Endothelial cell (in vitro differentiated cells): ENCODE results near the gene CREB3L1. TPM values are rescaled to one million over a fixed set of nuclear protein-coding genes. Genes with fewer than 3 reads are reported as not detected.

ENCODE experiments used
- DNase-seq: peaks from one replicate; pipeline ENCODE4 v3.0.0; 2021; ENCODE audit warnings: low spot score
- H3K27ac Mint-ChIP-seq: one replicate; pipeline ENCODE4 v1.8.0; 2021; ENCODE audit warnings: mixed read lengths, inconsistent platforms; ENCODE audit not compliant: unreplicated experiment
- H3K27me3 Mint-ChIP-seq: one replicate; pipeline ENCODE4 v1.8.0; 2021; ENCODE audit warnings: mild to moderate bottlenecking, moderate library complexity, mixed read lengths, inconsistent platforms; ENCODE audit not compliant: unreplicated experiment
- H3K36me3 Mint-ChIP-seq: one replicate; pipeline ENCODE4 v1.8.0; 2021; ENCODE audit warnings: mild to moderate bottlenecking, low read depth, mixed read lengths, inconsistent platforms; ENCODE audit not compliant: unreplicated experiment
- H3K4me1 Mint-ChIP-seq: one replicate; pipeline ENCODE4 v1.8.0; 2021; ENCODE audit warnings: mild to moderate bottlenecking, mixed read lengths, inconsistent platforms; ENCODE audit not compliant: unreplicated experiment
- H3K4me3 Mint-ChIP-seq: one replicate; pipeline ENCODE4 v1.8.0; 2021; ENCODE audit warnings: mild to moderate bottlenecking, mixed read lengths, inconsistent platforms; ENCODE audit not compliant: unreplicated experiment
- H3K9me3 Mint-ChIP-seq: one replicate; pipeline ENCODE4 v1.8.0; 2021; ENCODE audit warnings: mixed read lengths, inconsistent platforms; ENCODE audit not compliant: unreplicated experiment
- CTCF ChIP-seq: fragments of 200-600 bp; sonication (generic); IDR thresholded peaks from one replicate; pipeline ENCODE4 v1.5.0; 2021; ENCODE audit warnings: antibody characterized with exemption; ENCODE audit not compliant: unreplicated experiment
- total RNA-seq: library from RNA; stranded (reverse); fragmentation: NEBNext Ultra II Directional; extraction: Animal tissue kit (Norgen Biotek cat#: 25700); gene quantifications from one replicate; pipeline ENCODE4 v1.2.1, GENCODE V29; 2021; ENCODE audit not compliant: unreplicated experiment

CREB3L1 gene
- total RNA-seq, 1 donor from 2014 or later = 21.6 TPM

GRCh38 chr11:46361283-46362155, 84.1 kb downstream of the CREB3L1 start:
- no peak for TF ChIP-seq CTCF
- no peak for DNase-seq
- H3K9me3 Mint-ChIP-seq = no peaks in the 10 kb centered on the region
- H3K36me3 Mint-ChIP-seq = peaks cover 3% of the 10 kb centered on the region
- H3K27me3 Mint-ChIP-seq = peaks cover 9% of the 10 kb centered on the region
- peaks cover 23% of the 10 kb centered on the region for H3K4me1 Mint-ChIP-seq
- peak overlapping the region; percentile 84 for H3K27ac Mint-ChIP-seq
- H3K4me3 Mint-ChIP-seq = no peak overlapping the region

GRCh38 chr11:46362156-46363030, 84.9 kb downstream of the CREB3L1 start:
- Mint-ChIP-seq H3K4me1 (peaks cover 19% of the 10 kb centered on the region), H3K9me3 (no peaks in the 10 kb centered on the region), H3K36me3 (peaks cover 3% of the 10 kb centered on the region), H3K4me3 (no peak overlapping the region), H3K27me3 (peaks cover 11% of the 10 kb centered on the region), H3K27ac (peak overlapping the region; percentile 99)
- no peak for TF ChIP-seq CTCF
- no peak for DNase-seq

- TF ChIP-seq CTCF = no peak
- Mint-ChIP-seq H3K36me3 (peaks cover 3% of the 10 kb centered on the region), H3K9me3 (no peaks in the 10 kb centered on the region), H3K27ac (peak overlapping the region; percentile 99), H3K27me3 (peaks cover 11% of the 10 kb centered on the region), H3K4me3 (no peak overlapping the region), H3K4me1 (peaks cover 19% of the 10 kb centered on the region)
- peak; percentile 65 for DNase-seq
Observed at GRCh38 chr11:46363031-46363407, 85.6 kb downstream of the CREB3L1 start.

- H3K4me3 Mint-ChIP-seq = no peak overlapping the region
- no peak for TF ChIP-seq CTCF
- peaks cover 8% of the 10 kb centered on the region for H3K36me3 Mint-ChIP-seq
- peaks cover 11% of the 10 kb centered on the region for H3K27me3 Mint-ChIP-seq
- DNase-seq = no peak
- peaks cover 19% of the 10 kb centered on the region for H3K4me1 Mint-ChIP-seq
- peak overlapping the region; percentile 99 for H3K27ac Mint-ChIP-seq
- H3K9me3 Mint-ChIP-seq = no peaks in the 10 kb centered on the region
Observed at GRCh38 chr11:46363455-46364005, 86.1 kb downstream of the CREB3L1 start.
